MCF 10A (cell line): ENCODE data around the gene SCAF11. TPM values are rescaled to one million over a fixed set of nuclear protein-coding genes. Genes with fewer than 3 reads are reported as not detected.

Source experiments
- BruUV-seq: library from RNA; stranded (reverse); fragments of 400-500 nt; replicated peaks from 2 replicates; lab custom pipeline; 2021; lab: Mats Ljungman, UMichigan
- CTCF ChIA-PET: fragments of 300-600 bp; sonication (Branson Sonifier 250); formaldehyde crosslinking; extraction: SDS; loops from one replicate; lab custom pipeline; 2021; ENCODE audit warnings: antibody characterized with exemption, inconsistent platforms; lab: Yijun Ruan, JAX
- POLR2A ChIA-PET: fragments of 300-600, 350-650 bp; sonication (Branson Sonifier 250); formaldehyde crosslinking; extraction: SDS; loops from one replicate; lab custom pipeline; 2020; ENCODE audit warnings: antibody characterized with exemption, inconsistent platforms; lab: Yijun Ruan, JAX
- DNase-seq: peaks from one replicate; pipeline ENCODE4 v3.0.0-alpha.2; 2018; ENCODE audit not compliant: unreplicated experiment
- H3K27ac Mint-ChIP-seq: one replicate; pipeline ENCODE4 v1.8.0; 2022; ENCODE audit warnings: mild to moderate bottlenecking, low read depth, mixed read lengths; ENCODE audit not compliant: unreplicated experiment
- H3K27me3 Mint-ChIP-seq: one replicate; pipeline ENCODE4 v1.8.0; 2022; ENCODE audit warnings: mixed read lengths; ENCODE audit not compliant: insufficient read depth, unreplicated experiment
- H3K36me3 Mint-ChIP-seq: one replicate; pipeline ENCODE4 v1.8.0; 2022; ENCODE audit warnings: mild to moderate bottlenecking, moderate library complexity, mixed read lengths; ENCODE audit not compliant: insufficient read depth, unreplicated experiment
- H3K4me1 Mint-ChIP-seq: one replicate; pipeline ENCODE4 v1.8.0; 2022; ENCODE audit warnings: mixed read lengths; ENCODE audit not compliant: insufficient read depth, unreplicated experiment
- H3K4me3 Mint-ChIP-seq: one replicate; pipeline ENCODE4 v1.8.0; 2022; ENCODE audit warnings: mild to moderate bottlenecking, moderate library complexity, mixed read lengths; ENCODE audit not compliant: unreplicated experiment
- H3K9me3 Mint-ChIP-seq: one replicate; pipeline ENCODE4 v1.8.0; 2022; ENCODE audit warnings: mixed read lengths; ENCODE audit not compliant: unreplicated experiment
- CTCF ChIP-seq: fragments of 200-600 bp; IDR thresholded peaks from one replicate; pipeline ENCODE4 v1.8.0; 2022; ENCODE audit warnings: antibody characterized with exemption, mild to moderate bottlenecking; ENCODE audit not compliant: unreplicated experiment
- intact Hi-C: fragments of 100-400 bp; cut with micrococcal nuclease; formaldehyde crosslinking; loops from 2 replicates; pipeline ENCODE4 v1.14.1; 2022
- total RNA-seq: library from RNA; stranded (reverse); gene quantifications from 2 replicates; pipeline ENCODE4 v1.2.3, GENCODE V29; 2022

The SCAF11 gene
- total RNA-seq, 1 experiment from 2014 or later: 107 TPM

GRCh38 chr12:45928309-45928708, 62.1 kb downstream of the SCAF11 start:
- Mint-ChIP-seq H3K27me3 (no peaks in the 10 kb centered on the region), H3K9me3 (no peaks in the 10 kb centered on the region), H3K4me1 (no peaks in the 10 kb centered on the region), H3K27ac (no peak overlapping the region), H3K36me3 (peaks cover 85% of the 10 kb centered on the region), H3K4me3 (no peak overlapping the region)
- TF ChIP-seq CTCF: no peak
- CTCF ChIA-PET: interaction anchor here (0.8 to 1.1 kb wide), 2 partner anchors 27 to 35 kb away, joined by 3 to 4 read pairs; no protein-coding TSS in a partner anchor
- BruUV-seq: no TSS peak
- no peak for DNase-seq
- intact Hi-C loops: no loop called here
- POLR2A ChIA-PET: interaction anchor here (0.6 to 1.6 kb wide), 3 partner anchors 12 to 61 kb away, joined by 3 read pairs; no protein-coding TSS in a partner anchor

- Mint-ChIP-seq H3K4me3 (no peak overlapping the region), H3K27ac (no peak overlapping the region), H3K27me3 (no peaks in the 10 kb centered on the region), H3K9me3 (no peaks in the 10 kb centered on the region), H3K4me1 (no peaks in the 10 kb centered on the region), H3K36me3 (peaks cover 62% of the 10 kb centered on the region)
- POLR2A ChIA-PET: interaction anchor here (0.5 to 1.3 kb wide), 2 partner anchors 8 to 590 kb away, joined by 3 read pairs; no protein-coding TSS in a partner anchor
- intact Hi-C loops: no loop called here
- BruUV-seq: no TSS peak
- no peak for TF ChIP-seq CTCF
- no peak for DNase-seq
- CTCF ChIA-PET: no interaction called here
Observed at GRCh38 chr12:45918818-45919217, 71.6 kb downstream of the SCAF11 start.

GRCh38 chr12:45915405-45915804, 75.0 kb downstream of the SCAF11 start:
- BruUV-seq: no TSS peak
- no peak overlapping the region for H3K27ac Mint-ChIP-seq
- no peaks in the 10 kb centered on the region for H3K9me3 Mint-ChIP-seq
- intact Hi-C loops: no loop called here
- H3K4me1 Mint-ChIP-seq: no peaks in the 10 kb centered on the region
- no peak overlapping the region for H3K4me3 Mint-ChIP-seq
- DNase-seq: no peak
- peaks cover 37% of the 10 kb centered on the region for H3K36me3 Mint-ChIP-seq
- no peaks in the 10 kb centered on the region for H3K27me3 Mint-ChIP-seq
- CTCF ChIA-PET: interaction anchor here (0.6 to 2.4 kb wide), 2 partner anchors 371 to 551 kb away, joined by 3 to 6 read pairs; no protein-coding TSS in a partner anchor
- POLR2A ChIA-PET: interaction anchor here (0.7 to 2.9 kb wide), 2 partner anchors 11 to 951 kb away, joined by 3 to 17 read pairs; no protein-coding TSS in a partner anchor
- no peak for TF ChIP-seq CTCF

GRCh38 chr12:45914090-45914489, 76.3 kb downstream of the SCAF11 start:
- no peak for TF ChIP-seq CTCF
- peak; percentile 41 for DNase-seq
- no peaks in the 10 kb centered on the region for H3K27me3 Mint-ChIP-seq
- ChIA-PET POLR2A (interaction anchor here (0.6 to 2.9 kb wide), 3 partner anchors 10 to 173 kb away, joined by 3 to 17 read pairs (median 3); no protein-coding TSS in a partner anchor), CTCF (interaction anchor here (0.5 to 2.4 kb wide), 3 partner anchors 20 to 370 kb away, joined by 3 to 6 read pairs (median 4); no protein-coding TSS in a partner anchor)
- H3K4me1 Mint-ChIP-seq: no peaks in the 10 kb centered on the region
- no peak overlapping the region for H3K4me3 Mint-ChIP-seq
- peaks cover 39% of the 10 kb centered on the region for H3K36me3 Mint-ChIP-seq
- intact Hi-C loops: no loop called here
- no TSS peak for BruUV-seq
- H3K27ac Mint-ChIP-seq: no peak overlapping the region
- no peaks in the 10 kb centered on the region for H3K9me3 Mint-ChIP-seq
